22Rv1 (cell line): ENCODE results near the gene CREM.

Experiments used
- CTCF ChIP-seq: fragments of 450-650 bp; IDR thresholded peaks from 2 replicates; pipeline ENCODE4 v1.5.1; 2017; ENCODE audit warnings: mild to moderate bottlenecking
- ZFX ChIP-seq: fragments of 450-650 bp; IDR thresholded peaks from 2 replicates; pipeline ENCODE4 v1.6.1; 2017; ENCODE audit warnings: antibody characterized with exemption, borderline replicate concordance

GRCh38 chr10:35160743-35161142, 34.1 kb downstream of the CREM start:
- TF ChIP-seq CTCF (no peak), ZFX (no peak)
